Dendritic cell treated with granulocyte-macrophage colony-stimulating factor and Interleukin-4, amounts not matched to agents 40 ng/mL and 50 ng/mL, for 4 days (primary cell): ENCODE measurements around the gene SYTL1.

Experiments
- H3K27ac Mint-ChIP-seq: one replicate; pipeline ENCODE4 v1.8.0; 2022; ENCODE audit warnings: mild to moderate bottlenecking, mixed read lengths
- H3K27me3 Mint-ChIP-seq: one replicate; pipeline ENCODE4 v1.8.0; 2022; ENCODE audit warnings: mild to moderate bottlenecking, mixed read lengths
- H3K36me3 Mint-ChIP-seq: one replicate; pipeline ENCODE4 v1.8.0; 2022; ENCODE audit warnings: low read depth, mixed read lengths
- H3K4me1 Mint-ChIP-seq: one replicate; pipeline ENCODE4 v1.8.0; 2022; ENCODE audit warnings: low read depth, mixed read lengths
- H3K4me3 Mint-ChIP-seq: one replicate; pipeline ENCODE4 v1.8.0; 2022; ENCODE audit warnings: mild to moderate bottlenecking, moderate library complexity, mixed read lengths
- H3K9me3 Mint-ChIP-seq: one replicate; pipeline ENCODE4 v1.8.0; 2022; ENCODE audit warnings: mixed read lengths
- intact Hi-C: fragments of 100-400 bp; cut with micrococcal nuclease; formaldehyde crosslinking; loops from one replicate; pipeline ENCODE4 v1.15.0; 2022

SYTL1 gene

GRCh38 chr1:27358038-27358927, 16.5 kb downstream of the SYTL1 start:
- peaks cover 35% of the 10 kb centered on the region for H3K4me1 Mint-ChIP-seq
- H3K27me3 Mint-ChIP-seq = peaks cover 38% of the 10 kb centered on the region
- no peak overlapping the region for H3K4me3 Mint-ChIP-seq
- peaks cover 95% of the 10 kb centered on the region for H3K36me3 Mint-ChIP-seq
- intact Hi-C loops = no loop called here
- H3K27ac Mint-ChIP-seq = no peak overlapping the region
- H3K9me3 Mint-ChIP-seq = no peaks in the 10 kb centered on the region

GRCh38 chr1:27358928-27359313, 17.1 kb downstream of the SYTL1 start:
- Mint-ChIP-seq H3K27me3 (peaks cover 38% of the 10 kb centered on the region), H3K4me1 (peaks cover 35% of the 10 kb centered on the region), H3K27ac (no peak overlapping the region), H3K36me3 (peaks cover 95% of the 10 kb centered on the region), H3K9me3 (no peaks in the 10 kb centered on the region), H3K4me3 (no peak overlapping the region)
- intact Hi-C loops = no loop called here

- H3K27ac Mint-ChIP-seq = no peak overlapping the region
- peaks cover 97% of the 10 kb centered on the region for H3K36me3 Mint-ChIP-seq
- H3K4me3 Mint-ChIP-seq = peak overlapping the region; percentile 65
- H3K4me1 Mint-ChIP-seq = peaks cover 43% of the 10 kb centered on the region
- H3K9me3 Mint-ChIP-seq = no peaks in the 10 kb centered on the region
- intact Hi-C loops = no loop called here
- peaks cover 38% of the 10 kb centered on the region for H3K27me3 Mint-ChIP-seq
Observed at GRCh38 chr1:27359822-27360158, 18.0 kb downstream of the SYTL1 start.

GRCh38 chr1:27360159-27361043, 18.6 kb downstream of the SYTL1 start:
- Mint-ChIP-seq H3K4me1 (peaks cover 49% of the 10 kb centered on the region), H3K36me3 (peaks cover 92% of the 10 kb centered on the region), H3K9me3 (no peaks in the 10 kb centered on the region), H3K27ac (no peak overlapping the region), H3K27me3 (peaks cover 38% of the 10 kb centered on the region), H3K4me3 (peak overlapping the region; percentile 65)
- intact Hi-C loops = no loop called here

- intact Hi-C loops = no loop called here
- Mint-ChIP-seq H3K27me3 (peaks cover 38% of the 10 kb centered on the region), H3K27ac (no peak overlapping the region), H3K36me3 (peaks cover 92% of the 10 kb centered on the region), H3K9me3 (no peaks in the 10 kb centered on the region), H3K4me3 (peak overlapping the region; percentile 65), H3K4me1 (peaks cover 55% of the 10 kb centered on the region)
Observed at GRCh38 chr1:27361044-27361402, 19.2 kb downstream of the SYTL1 start.

- Mint-ChIP-seq H3K4me1 (peaks cover 55% of the 10 kb centered on the region), H3K9me3 (no peaks in the 10 kb centered on the region), H3K4me3 (no peak overlapping the region), H3K27ac (no peak overlapping the region), H3K36me3 (peaks cover 87% of the 10 kb centered on the region), H3K27me3 (peaks cover 38% of the 10 kb centered on the region)
- intact Hi-C loops = no loop called here
Observed at GRCh38 chr1:27361553-27361952, 19.7 kb downstream of the SYTL1 start.

GRCh38 chr1:27363766-27364695, 22.2 kb downstream of the SYTL1 start:
- no peak overlapping the region for H3K4me3 Mint-ChIP-seq
- peaks cover 64% of the 10 kb centered on the region for H3K4me1 Mint-ChIP-seq
- peaks cover 24% of the 10 kb centered on the region for H3K27me3 Mint-ChIP-seq
- H3K9me3 Mint-ChIP-seq = no peaks in the 10 kb centered on the region
- H3K27ac Mint-ChIP-seq = peak overlapping the region; percentile 98
- peaks cover 62% of the 10 kb centered on the region for H3K36me3 Mint-ChIP-seq
- intact Hi-C loops = no loop called here

GRCh38 chr1:27364696-27365371, 23.0 kb downstream of the SYTL1 start:
- peak overlapping the region; percentile 98 for H3K27ac Mint-ChIP-seq

GRCh38 chr1:27365372-27366112, 23.7 kb downstream of the SYTL1 start:
- Mint-ChIP-seq H3K9me3 (no peaks in the 10 kb centered on the region), H3K27ac (peak overlapping the region; percentile 98), H3K36me3 (peaks cover 50% of the 10 kb centered on the region), H3K4me1 (peaks cover 66% of the 10 kb centered on the region), H3K27me3 (peaks cover 10% of the 10 kb centered on the region), H3K4me3 (peak overlapping the region; percentile 97)
- intact Hi-C loops = loop anchor here (1.0 kb wide), 1 partner anchor 8 kb away; no protein-coding TSS in a partner anchor

More at GRCh38 chr1:27364696-27365371, 23.0 kb downstream of the SYTL1 start:
- Mint-ChIP-seq H3K9me3 (no peaks in the 10 kb centered on the region), H3K4me1 (peaks cover 66% of the 10 kb centered on the region), H3K36me3 (peaks cover 54% of the 10 kb centered on the region), H3K4me3 (peak overlapping the region; percentile 97), H3K27me3 (peaks cover 16% of the 10 kb centered on the region)
- intact Hi-C loops = loop anchor here (1.0 kb wide), 1 partner anchor 8 kb away; no protein-coding TSS in a partner anchor

GRCh38 chr1:27366113-27366410, 24.2 kb downstream of the SYTL1 start:
- Mint-ChIP-seq H3K27me3 (peaks cover 4% of the 10 kb centered on the region), H3K4me1 (peaks cover 66% of the 10 kb centered on the region), H3K9me3 (no peaks in the 10 kb centered on the region), H3K36me3 (peaks cover 44% of the 10 kb centered on the region), H3K4me3 (peak overlapping the region; percentile 97), H3K27ac (peak overlapping the region; percentile 98)
- intact Hi-C loops = no loop called here

- intact Hi-C loops = no loop called here
- Mint-ChIP-seq H3K27me3 (peaks cover 2% of the 10 kb centered on the region), H3K9me3 (no peaks in the 10 kb centered on the region), H3K4me3 (peak within 1 kb of the TSS; percentile 97), H3K36me3 (peaks cover 39% of the 10 kb centered on the region), H3K27ac (peak within 1 kb of the TSS; percentile 98), H3K4me1 (peaks cover 67% of the 10 kb centered on the region)
Observed at GRCh38 chr1:27366411-27367159, 24.8 kb downstream of the SYTL1 start, which contains the start of gene MAP3K6. Gene MAP3K6 (minus strand): TSS chr1:27366961. CDS start chr1:27366597, 364 bp downstream.

- Mint-ChIP-seq H3K27ac (peak overlapping the region; percentile 72), H3K4me1 (peaks cover 73% of the 10 kb centered on the region)
Observed at GRCh38 chr1:27367160-27367650, 25.4 kb downstream of the SYTL1 start.

More at GRCh38 chr1:27367160-27367650, 25.4 kb downstream of the SYTL1 start:
- intact Hi-C loops = no loop called here
- H3K36me3 Mint-ChIP-seq = peaks cover 33% of the 10 kb centered on the region
- no peaks in the 10 kb centered on the region for H3K27me3 Mint-ChIP-seq
- peak overlapping the region; percentile 69 for H3K4me3 Mint-ChIP-seq
- no peaks in the 10 kb centered on the region for H3K9me3 Mint-ChIP-seq
